Fibroblast of villous mesenchyme (primary cell): ENCODE results near the gene FXYD3. TPM values are rescaled to one million over a fixed set of nuclear protein-coding genes. Genes with fewer than 3 reads are reported as not detected.

Experiments used
- DNase-seq: peaks from one replicate; pipeline ENCODE4 v3.0.0-alpha.2; 2010; ENCODE audit warnings: low read depth
- H3K4me3 ChIP-seq: 2 replicates; pipeline ENCODE4 v1.5.1; 2011; ENCODE audit warnings: low read depth, mild to moderate bottlenecking, low read length
- CTCF ChIP-seq: IDR thresholded peaks from 2 replicates; pipeline ENCODE4 v1.5.1; 2012; ENCODE audit warnings: low read depth, mild to moderate bottlenecking, low read length; ENCODE audit not compliant: insufficient read depth
- total RNA-seq: library from RNA; depleted of rRNA; stranded (reverse); fragments of >200 nt; gene quantifications from 2 replicates; pipeline ENCODE4 v1.2.3, GENCODE V29; 2012

The FXYD3 gene
- total RNA-seq, 1 donor: not detected

- TF ChIP-seq CTCF: no peak
- no peak overlapping the region for H3K4me3 ChIP-seq
- no peak for DNase-seq
Measured at GRCh38 chr19:35106291-35106583, 9.4 kb upstream of the FXYD3 start.

- no peak for TF ChIP-seq CTCF
- no peak overlapping the region for H3K4me3 ChIP-seq
- DNase-seq: no peak
Measured at GRCh38 chr19:35106898-35107541, 8.6 kb upstream of the FXYD3 start.

GRCh38 chr19:35107545-35107944, 8.1 kb upstream of the FXYD3 start:
- TF ChIP-seq CTCF: no peak
- H3K4me3 ChIP-seq: no peak overlapping the region
- DNase-seq: no peak

GRCh38 chr19:35108730-35109129, 6.9 kb upstream of the FXYD3 start:
- no peak overlapping the region for H3K4me3 ChIP-seq
- no peak for DNase-seq
- no peak for TF ChIP-seq CTCF

GRCh38 chr19:35109395-35110112, 6.1 kb upstream of the FXYD3 start:
- no peak overlapping the region for H3K4me3 ChIP-seq
- no peak for TF ChIP-seq CTCF
- DNase-seq: no peak

GRCh38 chr19:35110974-35111373, 4.6 kb upstream of the FXYD3 start:
- H3K4me3 ChIP-seq: no peak overlapping the region
- no peak for DNase-seq
- no peak for TF ChIP-seq CTCF
